Dermis blood vessel endothelial cell (primary cell): Measurements from ENCODE around the gene MAN2A1. TPM values are rescaled to one million over a fixed set of nuclear protein-coding genes. Genes with fewer than 3 reads are reported as not detected.
"Not testable (repeated sequence)": the region's sequence is repeated elsewhere in the genome, so short reads cannot be mapped to it uniquely, and the experiment has no call there.

ENCODE experiments used
- DNase-seq: peaks from one replicate; pipeline ENCODE4 v3.0.0; 2010
- total RNA-seq: library from RNA; depleted of rRNA; stranded (reverse); fragments of >200 nt; gene quantifications from 2 replicates; pipeline ENCODE4 v1.2.3, GENCODE V29; 2014

MAN2A1 gene
- total RNA-seq, 1 donor from 2014 or later = 89.2 TPM

- not testable (repeated sequence) for DNase-seq
Measured at GRCh38 chr5:109832207-109833188, 142.8 kb downstream of the MAN2A1 start.

GRCh38 chr5:109833946-109834345 is 144.2 kb downstream of the MAN2A1 start:
- DNase-seq = no peak

- no peak for DNase-seq
Measured at GRCh38 chr5:109836280-109836679, 146.6 kb downstream of the MAN2A1 start.

- DNase-seq = no peak
Measured at GRCh38 chr5:109837231-109837861, 147.6 kb downstream of the MAN2A1 start.

GRCh38 chr5:109838157-109838556 is 148.4 kb downstream of the MAN2A1 start:
- no peak for DNase-seq

GRCh38 chr5:109844148-109844547 is 154.4 kb downstream of the MAN2A1 start:
- DNase-seq = peak; percentile 24

GRCh38 chr5:109844695-109845094 is 155.0 kb downstream of the MAN2A1 start:
- no peak for DNase-seq

GRCh38 chr5:109848130-109848529 is 158.4 kb downstream of the MAN2A1 start:
- DNase-seq = no peak

- DNase-seq = no peak
Measured at GRCh38 chr5:109849478-109850088, 159.9 kb downstream of the MAN2A1 start.

GRCh38 chr5:109852371-109853155 is 162.8 kb downstream of the MAN2A1 start:
- DNase-seq = no peak

GRCh38 chr5:109853377-109853776 is 163.7 kb downstream of the MAN2A1 start:
- DNase-seq = no peak

GRCh38 chr5:109855056-109855455 is 165.3 kb downstream of the MAN2A1 start:
- DNase-seq = no peak

- peak; percentile 24 for DNase-seq
Measured at GRCh38 chr5:109857405-109858031, 167.8 kb downstream of the MAN2A1 start.

GRCh38 chr5:109859537-109859936 is 169.8 kb downstream of the MAN2A1 start:
- no peak for DNase-seq

- no peak for DNase-seq
Measured at GRCh38 chr5:109862301-109862700, 172.6 kb downstream of the MAN2A1 start.

- DNase-seq = no peak
Measured at GRCh38 chr5:109863752-109864151, 174.0 kb downstream of the MAN2A1 start.

- peak; percentile 97 for DNase-seq
Measured at GRCh38 chr5:109865637-109866036, 175.9 kb downstream of the MAN2A1 start.

GRCh38 chr5:109866051-109866450 is 176.3 kb downstream of the MAN2A1 start:
- peak; percentile 86 for DNase-seq

- DNase-seq = no peak
Measured at GRCh38 chr5:109868737-109869136, 179.0 kb downstream of the MAN2A1 start.

- no peak for DNase-seq
Measured at GRCh38 chr5:109873687-109874086, 184.0 kb downstream of the MAN2A1 start.

GRCh38 chr5:109874108-109874507 is 184.4 kb downstream of the MAN2A1 start:
- no peak for DNase-seq
